ENCODE measurements around the gene PTGER2. TPM values are rescaled to one million over a fixed set of nuclear protein-coding genes. Genes with fewer than 3 reads are reported as not detected.
A peak's percentile ranks its signal among the peaks of the same experiment; 100 is the strongest.

PTGER2 gene
- total and polyA plus RNA-seq, 3 experiments from 2014 or later = 34.4 to 289 (median 35.6) TPM

GRCh38 chr14:52329678-52330369 is 15.7 kb downstream of the PTGER2 start:
- CTCF ChIA-PET = interaction anchor here (1.4 kb wide), 1 partner anchor 71 kb away, joined by 3 read pairs; no protein-coding TSS in a partner anchor
- H3K27ac Mint-ChIP-seq = peak overlapping the region; percentile 60 to 92 (median 82)
- Histone ChIP-seq H3K27me3 (ENCODE audit: insufficient read depth, low read length, poor library complexity, severe bottlenecking) (no peaks in the 10 kb centered on the region), H3K4me3 (ENCODE audit: low read length) (no peak overlapping the region), H3K27ac (ENCODE audit: low read depth, low read length) (no peak overlapping the region), H3K36me3 (ENCODE audit: insufficient read depth, low read length) (peaks cover 4% of the 10 kb centered on the region), H3K9me3 (ENCODE audit: low read length) (no peaks in the 10 kb centered on the region), H3K4me1 (ENCODE audit: insufficient read depth, low read length) (peaks cover 37% of the 10 kb centered on the region)
- POLR2A ChIA-PET = interaction anchor here (0.7 kb wide), 1 partner anchor 69 kb away, joined by 3 read pairs; no protein-coding TSS in a partner anchor
- peaks cover 73 to 90% (median 86%) of the 10 kb centered on the region in 3 donors for H3K4me1 Mint-ChIP-seq
- H3K36me3 Mint-ChIP-seq = peaks cover 20 to 49% (median 21%) of the 10 kb centered on the region in 3 donors
- H3K9me3 Mint-ChIP-seq = no peaks in the 10 kb centered on the region
- no peaks in the 10 kb centered on the region for H3K27me3 Mint-ChIP-seq
- peak overlapping the region in 6 of 7 donors; percentile 33 to 76 (median 61) for H3K4me3 Mint-ChIP-seq
- no peak for DNase-seq

GRCh38 chr14:52332269-52332668 is 18.2 kb downstream of the PTGER2 start:
- Histone ChIP-seq H3K9me3 (ENCODE audit: low read length) (no peaks in the 10 kb centered on the region), H3K4me1 (ENCODE audit: insufficient read depth, low read length) (peaks cover 17% of the 10 kb centered on the region), H3K27me3 (ENCODE audit: insufficient read depth, low read length, poor library complexity, severe bottlenecking) (no peaks in the 10 kb centered on the region), H3K4me3 (ENCODE audit: low read length) (no peak overlapping the region), H3K27ac (ENCODE audit: low read depth, low read length) (no peak overlapping the region), H3K36me3 (ENCODE audit: insufficient read depth, low read length) (peaks cover under 1% of the 10 kb centered on the region)
- Mint-ChIP-seq H3K27me3 (no peaks in the 10 kb centered on the region), H3K27ac (peak overlapping the region in 5 of 8 donors; percentile 5 to 55 (median 13)), H3K9me3 (no peaks in the 10 kb centered on the region), H3K4me1 (peaks cover 57 to 86% (median 80%) of the 10 kb centered on the region in 3 donors), H3K36me3 (peaks cover 20 to 33% (median 21%) of the 10 kb centered on the region in 3 donors), H3K4me3 (no peak overlapping the region)
- ChIA-PET POLR2A (no interaction called here), CTCF (no interaction called here)
- DNase-seq = no peak

- Histone ChIP-seq H3K27ac (ENCODE audit: low read depth, low read length) (no peak overlapping the region), H3K9me3 (ENCODE audit: low read length) (no peaks in the 10 kb centered on the region), H3K4me3 (ENCODE audit: low read length) (no peak overlapping the region), H3K27me3 (ENCODE audit: insufficient read depth, low read length, poor library complexity, severe bottlenecking) (no peaks in the 10 kb centered on the region), H3K4me1 (ENCODE audit: insufficient read depth, low read length) (peaks cover 8% of the 10 kb centered on the region), H3K36me3 (ENCODE audit: insufficient read depth, low read length) (no peaks in the 10 kb centered on the region)
- DNase-seq = no peak
- H3K27me3 Mint-ChIP-seq = no peaks in the 10 kb centered on the region
- ChIA-PET POLR2A (no interaction called here), CTCF (no interaction called here)
- H3K36me3 Mint-ChIP-seq = peaks cover 11 to 25% (median 14%) of the 10 kb centered on the region in 3 donors
- H3K27ac Mint-ChIP-seq = peak overlapping the region; percentile 6 to 79 (median 38)
- peaks cover 51 to 81% (median 74%) of the 10 kb centered on the region in 3 donors for H3K4me1 Mint-ChIP-seq
- peak overlapping the region in 1 of 7 donors; percentile 10 for H3K4me3 Mint-ChIP-seq
- no peaks in the 10 kb centered on the region for H3K9me3 Mint-ChIP-seq
Observed at GRCh38 chr14:52333108-52333507, 19.0 kb downstream of the PTGER2 start.

GRCh38 chr14:52333823-52334657 is 19.9 kb downstream of the PTGER2 start:
- H3K27me3 Mint-ChIP-seq = no peaks in the 10 kb centered on the region
- H3K36me3 ChIP-seq (ENCODE audit: insufficient read depth, low read length) = no peaks in the 10 kb centered on the region
- peak overlapping the region in 3 of 7 donors; percentile 11 to 44 (median 27) for H3K4me3 Mint-ChIP-seq
- no peak for DNase-seq
- H3K27ac Mint-ChIP-seq = peak overlapping the region in 7 of 8 donors; percentile 6 to 67 (median 44)
- H3K9me3 Mint-ChIP-seq = no peaks in the 10 kb centered on the region
- H3K36me3 Mint-ChIP-seq = peaks cover 11 to 20% (median 14%) of the 10 kb centered on the region in 3 donors
- H3K27ac ChIP-seq (ENCODE audit: low read depth, low read length) = no peak overlapping the region
- H3K9me3 ChIP-seq (ENCODE audit: low read length) = no peaks in the 10 kb centered on the region
- POLR2A ChIA-PET = no interaction called here
- no peaks in the 10 kb centered on the region for H3K27me3 ChIP-seq (ENCODE audit: insufficient read depth, low read length, poor library complexity, severe bottlenecking)
- H3K4me3 ChIP-seq (ENCODE audit: low read length) = no peak overlapping the region
- peaks cover 7% of the 10 kb centered on the region for H3K4me1 ChIP-seq (ENCODE audit: insufficient read depth, low read length)
- CTCF ChIA-PET = interaction anchor here (1.3 kb wide), 1 partner anchor 139 kb away, joined by 3 read pairs; no protein-coding TSS in a partner anchor
- H3K4me1 Mint-ChIP-seq = peaks cover 50 to 81% (median 71%) of the 10 kb centered on the region in 3 donors

- no peaks in the 10 kb centered on the region for H3K27me3 ChIP-seq (ENCODE audit: insufficient read depth, low read length, poor library complexity, severe bottlenecking)
Observed at GRCh38 chr14:52336241-52336640, 22.1 kb downstream of the PTGER2 start.

GRCh38 chr14:52338051-52338681 is 24.1 kb downstream of the PTGER2 start:
- Mint-ChIP-seq H3K27me3 (peaks cover 0 to 4% of the 10 kb centered on the region in 2 donors), H3K36me3 (peaks cover 0 to 6% (median 3%) of the 10 kb centered on the region in 3 donors), H3K27ac (no peak overlapping the region), H3K4me3 (no peak overlapping the region), H3K4me1 (peaks cover 26 to 56% (median 51%) of the 10 kb centered on the region in 3 donors), H3K9me3 (no peaks in the 10 kb centered on the region)
- no peak for DNase-seq
- ChIA-PET CTCF (no interaction called here), POLR2A (interaction anchor here (0.6 kb wide), 1 partner anchor 24 kb away, joined by 3 read pairs; the partner anchor contains the start of gene PTGER2)
- Histone ChIP-seq H3K4me1 (ENCODE audit: insufficient read depth, low read length) (peaks cover 7% of the 10 kb centered on the region), H3K27me3 (ENCODE audit: insufficient read depth, low read length, poor library complexity, severe bottlenecking) (no peaks in the 10 kb centered on the region), H3K4me3 (ENCODE audit: low read length) (no peak overlapping the region), H3K27ac (ENCODE audit: low read depth, low read length) (no peak overlapping the region), H3K9me3 (ENCODE audit: low read length) (no peaks in the 10 kb centered on the region), H3K36me3 (ENCODE audit: insufficient read depth, low read length) (no peaks in the 10 kb centered on the region)

More at GRCh38 chr14:52336241-52336640, 22.1 kb downstream of the PTGER2 start:
- Histone ChIP-seq H3K4me1 (ENCODE audit: insufficient read depth, low read length) (peaks cover 7% of the 10 kb centered on the region), H3K27ac (ENCODE audit: low read depth, low read length) (no peak overlapping the region), H3K9me3 (ENCODE audit: low read length) (no peaks in the 10 kb centered on the region), H3K36me3 (ENCODE audit: insufficient read depth, low read length) (no peaks in the 10 kb centered on the region), H3K4me3 (ENCODE audit: low read length) (no peak overlapping the region)
- Mint-ChIP-seq H3K9me3 (no peaks in the 10 kb centered on the region), H3K4me3 (no peak overlapping the region), H3K36me3 (peaks cover 4 to 10% (median 7%) of the 10 kb centered on the region in 3 donors), H3K27ac (peak overlapping the region in 2 of 8 donors; percentile 5 to 20), H3K4me1 (peaks cover 35 to 69% (median 62%) of the 10 kb centered on the region in 3 donors), H3K27me3 (peaks cover 0 to 4% of the 10 kb centered on the region in 2 donors)
- DNase-seq = no peak
- ChIA-PET CTCF (no interaction called here), POLR2A (no interaction called here)

- ChIA-PET POLR2A (no interaction called here), CTCF (no interaction called here)
- DNase-seq = no peak
- Histone ChIP-seq H3K4me3 (ENCODE audit: low read length) (no peak overlapping the region), H3K27ac (ENCODE audit: low read depth, low read length) (no peak overlapping the region), H3K36me3 (ENCODE audit: insufficient read depth, low read length) (no peaks in the 10 kb centered on the region), H3K27me3 (ENCODE audit: insufficient read depth, low read length, poor library complexity, severe bottlenecking) (no peaks in the 10 kb centered on the region), H3K4me1 (ENCODE audit: insufficient read depth, low read length) (peaks cover under 1% of the 10 kb centered on the region), H3K9me3 (ENCODE audit: low read length) (no peaks in the 10 kb centered on the region)
- H3K4me1 Mint-ChIP-seq = peaks cover 21 to 47% (median 47%) of the 10 kb centered on the region in 3 donors
- H3K27ac Mint-ChIP-seq = no peak overlapping the region
- peaks cover 0 to 6% (median 5%) of the 10 kb centered on the region in 3 donors for H3K36me3 Mint-ChIP-seq
- peaks cover 0 to 4% of the 10 kb centered on the region in 2 donors for H3K27me3 Mint-ChIP-seq
- no peaks in the 10 kb centered on the region for H3K9me3 Mint-ChIP-seq
- no peak overlapping the region for H3K4me3 Mint-ChIP-seq
Observed at GRCh38 chr14:52339262-52339661, 25.1 kb downstream of the PTGER2 start.

All from CD8-positive, alpha-beta memory T cell (primary cell).